GM12878 (cell line): ENCODE measurements around the gene CYSRT1. TPM values are rescaled to one million over a fixed set of nuclear protein-coding genes. Genes with fewer than 3 reads are reported as not detected.

Source experiments
- ATF3 ChIP-seq: IDR thresholded peaks from 2 replicates; pipeline ENCODE4 v1.6.1; 2011; ENCODE audit warnings: low read depth, mild to moderate bottlenecking, low read length, moderate library complexity, borderline replicate concordance; ENCODE audit errors: extremely low read depth
- BRCA1 ChIP-seq: IDR thresholded peaks from 2 replicates; pipeline ENCODE4 v1.6.1; 2011; ENCODE audit warnings: low read depth, low read length, improper control_type of control experiment
- CHD2 ChIP-seq: IDR thresholded peaks from 2 replicates; pipeline ENCODE4 v1.6.1; 2011; ENCODE audit warnings: low read depth, low read length, improper control_type of control experiment, borderline replicate concordance
- CREB1 ChIP-seq: IDR thresholded peaks from 2 replicates; pipeline ENCODE4 v1.6.1; 2012; ENCODE audit warnings: low read depth, mild to moderate bottlenecking, inconsistent platforms
- CUX1 ChIP-seq: IDR thresholded peaks from 2 replicates; pipeline ENCODE4 v1.6.1; 2012; ENCODE audit warnings: improper control_type of control experiment, low read depth, low read length; ENCODE audit not compliant: insufficient replicate concordance
- DPF2 ChIP-seq: fragments of 450-650 bp; IDR thresholded peaks from 2 replicates; pipeline ENCODE4 v1.6.1; 2017; ENCODE audit warnings: mild to moderate bottlenecking
- EP300 ChIP-seq, 2 experiments: fragments of 150-350 bp in 1 of 2; IDR thresholded peaks; 2 replicates each; pipeline ENCODE4 v1.6.1; 2011 to 2012; ENCODE audit warnings: low read depth in 2 of 2, low read length in 2 of 2, borderline replicate concordance in 1 of 2, improper control_type of control experiment in 1 of 2, inconsistent platforms in 1 of 2; ENCODE audit not compliant: control insufficient read depth in 1 of 2
- FOXK2 ChIP-seq: fragments of 450-650 bp; IDR thresholded peaks from 2 replicates; pipeline ENCODE4 v1.6.1; 2017; ENCODE audit warnings: mild to moderate bottlenecking, moderate library complexity
- HDAC6 ChIP-seq: fragments of 200-600 bp; sonication (generic); IDR thresholded peaks from one replicate; pipeline ENCODE4 v1.8.0; 2017; ENCODE audit warnings: antibody characterized with exemption; ENCODE audit not compliant: unreplicated experiment
- JUND ChIP-seq: IDR thresholded peaks from 2 replicates; pipeline ENCODE4 v1.6.1; 2012; ENCODE audit warnings: low read depth, mild to moderate bottlenecking, low read length, improper control_type of control experiment, moderate library complexity
- KDM1A ChIP-seq: fragments of 200-600 bp; sonication (generic); IDR thresholded peaks from 2 replicates; pipeline ENCODE4 v1.6.1; 2016; ENCODE audit warnings: borderline replicate concordance
- MXI1 ChIP-seq: fragments of 150-350 bp; IDR thresholded peaks from 2 replicates; pipeline ENCODE4 v1.6.1; 2011; ENCODE audit warnings: low read depth, mild to moderate bottlenecking, inconsistent platforms, low read length, improper control_type of control experiment
- MYB ChIP-seq: fragments of 150-350 bp; IDR thresholded peaks from 2 replicates; pipeline ENCODE4 v1.6.1; 2014; ENCODE audit warnings: mild to moderate bottlenecking, low read depth, low read length, borderline replicate concordance
- NKRF ChIP-seq: fragments of 450-650 bp; conservative IDR thresholded peaks from 2 replicates; pipeline ENCODE4 v1.6.1; 2017; ENCODE audit warnings: mild to moderate bottlenecking, moderate library complexity
- NR2F1 ChIP-seq: fragments of 450-650 bp; conservative IDR thresholded peaks from 2 replicates; pipeline ENCODE4 v1.6.1; 2017; ENCODE audit warnings: mild to moderate bottlenecking
- NRF1 ChIP-seq: conservative IDR thresholded peaks from 2 replicates; pipeline ENCODE4 v1.6.1; 2011; ENCODE audit warnings: mild to moderate bottlenecking, low read depth, low read length, improper control_type of control experiment
- PBX3 ChIP-seq: IDR thresholded peaks from 2 replicates; pipeline ENCODE4 v1.6.1; 2011; ENCODE audit warnings: mild to moderate bottlenecking, low read depth, low read length, moderate library complexity; ENCODE audit not compliant: insufficient replicate concordance
- SUPT20H ChIP-seq: IDR thresholded peaks from 2 replicates; pipeline ENCODE4 v1.6.1; 2011; ENCODE audit warnings: low read depth, mild to moderate bottlenecking, low read length, moderate library complexity, borderline replicate concordance; ENCODE audit not compliant: control insufficient read depth
- TCF7 ChIP-seq: IDR thresholded peaks from 2 replicates; pipeline ENCODE4 v1.6.1; 2014; ENCODE audit warnings: antibody characterized with exemption, borderline replicate concordance
- YY1 ChIP-seq: IDR thresholded peaks from 2 replicates; pipeline ENCODE4 v1.6.1; 2011; ENCODE audit warnings: low read depth, mild to moderate bottlenecking, low read length
- ZNF384 ChIP-seq: IDR thresholded peaks from 2 replicates; pipeline ENCODE4 v1.6.1; 2012; ENCODE audit warnings: low read depth, mild to moderate bottlenecking, low read length, improper control_type of control experiment, borderline replicate concordance
- polyA plus RNA-seq, 11 experiments: library from polyadenylated mRNA; depleted of rRNA in 4 of 11; unstranded in 6 of 11; stranded (reverse) in 5 of 11; fragments of >200 nt; fragmentation: Nextera tagmentation in 4 of 11; fragmentation: Illumina TruSeq in 1 of 11; extraction: Ambion mirVana in 4 of 11; extraction: Trizol in 1 of 11; gene quantifications; 1 replicate in 1 of 11; 2 replicates in 10 of 11; pipeline versions ENCODE4 v1.2.1 to v1.2.3, GENCODE V29; 2011 to 2016; ENCODE audit warnings: inconsistent platforms in 2 of 11, missing spikeins in 2 of 11, low read depth in 1 of 11
- total RNA-seq, 4 experiments: library from RNA; depleted of rRNA in 3 of 4; stranded (reverse); fragments of >200 nt in 3 of 4; fragmentation: Illumina TruSeq in 1 of 4; extraction: Trizol in 1 of 4; gene quantifications; 2 replicates each; pipeline versions ENCODE4 v1.2.1 to v1.2.3, GENCODE V29; 2013 to 2021

CYSRT1 gene
- total and polyA plus RNA-seq, 10 of the 15 experiments (the other 5 are each of a cell fraction or from before 2014, with no cell fraction given), result 0.24 to 3.6 (median 0.97) TPM; not detected in 1

- TF ChIP-seq MXI1 (peak; percentile 21; the same call in 1 of the 2 replicates), FOXK2 (no peak), JUND (0 out of 2 replicates have a peak, but pooled peaks have one; percentile 49), KDM1A (no peak), BRCA1 (no peak), NRF1 (peak; percentile 37; the same call in 1 of the 2 replicates), DPF2 (peak; percentile 38; the same call in 1 of the 2 replicates), TCF7 (no peak), ATF3 (no peak), EP300 (IDR thresholded peaks at IDR 0.05; ENCODE audit: borderline replicate concordance in 1 of 2, control insufficient read depth in 1 of 2, low read depth in 2 of 2, low read length in 2 of 2) (no peak), CUX1 (no peak), CREB1 (no peak), NR2F1 (peak; percentile 73), SUPT20H (no peak), CHD2 (peak; percentile 74), MYB (no peak), NKRF (peak; percentile 78), PBX3 (no peak), YY1 (peak; percentile 93), ZNF384 (no peak), HDAC6 (no peak)
Measured at GRCh38 chr9:137254624-137255447, 29.9 kb downstream of the CYSRT1 start, which contains the start of gene NELFB (continued).
